ENCODE data around the gene ZNF609.
"Not testable (repeated sequence)": the region's sequence is repeated elsewhere in the genome, so short reads cannot be mapped to it uniquely, and the experiment has no call there.

- not testable (repeated sequence) for TF ChIP-seq CTCF (IDR thresholded peaks at IDR 0.05; ENCODE audit: low read depth, low read length); EZH2phosphoT487 (IDR thresholded peaks at IDR 0.05; ENCODE audit: low read depth)
These were observed 35.6 kb downstream of the ZNF609 start for GRCh38 chr15:64495968-64496367.
